ENCODE data around the gene PPIP5K1.

GRCh38 chr15:43508421-43508820, 81.6 kb downstream of the PPIP5K1 start:
- TF ChIP-seq CTCF (conservative IDR thresholded peaks at IDR 0.05) (no peak), EZH2 (IDR thresholded peaks at IDR 0.05; ENCODE audit: low read depth) (no peak)
